Measurements from ENCODE around the gene MGST2. TPM values are rescaled to one million over a fixed set of nuclear protein-coding genes. Genes with fewer than 3 reads are reported as not detected.
A peak's percentile ranks its signal among the peaks of the same experiment; 100 is the strongest.

Gene MGST2
- total and polyA plus RNA-seq, 9 donors, result 42.5 to 58.4 (median 45.6) TPM

DNA sequence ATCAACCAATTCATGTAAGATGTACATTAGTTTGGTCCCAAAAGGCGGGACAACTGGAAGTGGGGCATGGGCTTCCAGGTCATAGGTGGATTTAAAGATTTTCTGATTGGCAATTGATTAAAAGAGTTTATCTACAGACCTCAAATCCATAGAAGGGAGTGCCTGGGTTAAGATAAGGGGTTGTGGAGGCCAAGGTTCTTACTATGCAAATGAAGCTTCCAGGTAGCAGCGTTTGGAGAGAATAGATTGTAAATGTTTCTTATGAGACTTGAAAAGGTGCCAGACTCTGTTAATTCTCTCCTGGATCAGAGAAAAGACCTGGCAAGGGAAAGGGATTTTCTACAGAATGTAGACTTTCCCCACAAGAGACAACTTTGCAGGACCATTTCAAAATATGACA lies 2.4 kb downstream of the MGST2 start:
- no peak for DNase-seq
- WGBS (ENCODE audit: insufficient coverage), result no CpG with 5 or more reads among the region's 2 CpGs
- Histone ChIP-seq H3K27ac (ENCODE audit: low read length) (no peak overlapping the region), H3K9me3 (replicated peaks; ENCODE audit: control insufficient read depth, low read depth, low read length) (no peaks in the 10 kb centered on the region), H3K4me1 (ENCODE audit: control insufficient read depth, insufficient read depth, low read length) (peaks cover 21% of the 10 kb centered on the region), H3K4me3 (ENCODE audit: low read length) (no peak overlapping the region), H3K27me3 (ENCODE audit: control insufficient read depth, insufficient read depth, low read length) (no peaks in the 10 kb centered on the region), H3K36me3 (ENCODE audit: control insufficient read depth, insufficient read depth, low read length) (peaks cover 4% of the 10 kb centered on the region)

- H3K27me3 ChIP-seq (ENCODE audit: control insufficient read depth, insufficient read depth, low read length), result no peaks in the 10 kb centered on the region
- H3K4me3 ChIP-seq (ENCODE audit: low read length), result no peak overlapping the region
- H3K27ac ChIP-seq (ENCODE audit: low read length), result no peak overlapping the region
- WGBS (ENCODE audit: insufficient coverage), result 95% methylated on average over 2 of the region's 4 CpGs
- DNase-seq, result no peak
- H3K4me1 ChIP-seq (ENCODE audit: control insufficient read depth, insufficient read depth, low read length), result peaks cover 21% of the 10 kb centered on the region
- H3K9me3 ChIP-seq (replicated peaks; ENCODE audit: control insufficient read depth, low read depth, low read length), result no peaks in the 10 kb centered on the region
- H3K36me3 ChIP-seq (ENCODE audit: control insufficient read depth, insufficient read depth, low read length), result peaks cover 7% of the 10 kb centered on the region
Observed at GRCh38 chr4:139668658-139669201, 3.1 kb downstream of the MGST2 start.

DNA sequence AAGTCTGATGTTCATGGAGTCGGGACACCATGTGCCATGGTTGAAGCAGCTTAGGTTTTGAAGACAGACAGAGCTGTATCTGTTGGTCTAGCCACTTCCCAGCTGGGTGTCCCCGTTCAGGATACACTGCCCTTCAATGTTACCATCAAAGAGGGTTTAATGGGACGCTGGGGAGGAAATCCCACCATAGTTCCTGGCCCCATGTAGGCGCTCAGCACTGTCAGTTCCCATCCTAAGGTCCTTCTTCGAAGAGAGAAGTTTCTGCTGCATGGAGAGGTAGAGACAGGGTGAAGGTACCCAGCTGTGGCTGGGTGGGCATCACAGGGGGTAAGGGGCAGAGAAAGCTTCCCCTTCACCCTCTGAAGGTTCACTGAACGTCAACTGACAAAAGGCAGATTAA lies 3.7 kb downstream of the MGST2 start:
- Histone ChIP-seq H3K36me3 (ENCODE audit: control insufficient read depth, insufficient read depth, low read length) (peaks cover 8% of the 10 kb centered on the region), H3K27ac (ENCODE audit: low read length) (no peak overlapping the region), H3K9me3 (replicated peaks; ENCODE audit: control insufficient read depth, low read depth, low read length) (no peaks in the 10 kb centered on the region), H3K4me3 (ENCODE audit: low read length) (no peak overlapping the region), H3K4me1 (ENCODE audit: control insufficient read depth, insufficient read depth, low read length) (peaks cover 21% of the 10 kb centered on the region), H3K27me3 (ENCODE audit: control insufficient read depth, insufficient read depth, low read length) (no peaks in the 10 kb centered on the region)
- 84% methylated on average over 5 of the region's 6 CpGs for WGBS (ENCODE audit: insufficient coverage)
- DNase-seq, result no peak

DNA sequence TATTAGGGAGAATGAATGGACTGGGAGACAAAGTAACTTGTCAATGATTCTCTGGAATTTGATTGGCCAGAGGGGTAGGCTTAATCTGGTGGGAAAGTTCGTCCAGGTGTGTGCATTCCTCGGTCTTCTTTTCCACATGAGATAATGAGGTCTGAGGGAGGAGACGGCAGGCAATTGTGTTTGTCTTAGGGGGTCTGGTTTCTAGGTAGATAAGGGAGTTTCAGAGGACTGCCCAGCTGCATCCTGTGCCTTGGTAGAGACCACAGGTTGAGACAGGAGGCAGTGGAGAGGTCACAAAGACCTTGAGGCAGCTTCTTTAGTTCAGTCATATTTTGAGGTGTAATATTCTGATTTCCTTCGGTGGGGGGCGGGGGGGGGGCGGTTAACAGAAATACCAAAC lies 4.3 kb downstream of the MGST2 start:
- H3K36me3 ChIP-seq (ENCODE audit: control insufficient read depth, insufficient read depth, low read length), result peaks cover 8% of the 10 kb centered on the region
- 66% methylated on average over 4 of the region's 6 CpGs for WGBS (ENCODE audit: insufficient coverage)
- no peaks in the 10 kb centered on the region for H3K27me3 ChIP-seq (ENCODE audit: control insufficient read depth, insufficient read depth, low read length)
- H3K4me1 ChIP-seq (ENCODE audit: control insufficient read depth, insufficient read depth, low read length), result peaks cover 21% of the 10 kb centered on the region
- H3K9me3 ChIP-seq (replicated peaks; ENCODE audit: control insufficient read depth, low read depth, low read length), result no peaks in the 10 kb centered on the region
- H3K27ac ChIP-seq (ENCODE audit: low read length), result no peak overlapping the region
- DNase-seq, result no peak
- no peak overlapping the region for H3K4me3 ChIP-seq (ENCODE audit: low read length)

DNA sequence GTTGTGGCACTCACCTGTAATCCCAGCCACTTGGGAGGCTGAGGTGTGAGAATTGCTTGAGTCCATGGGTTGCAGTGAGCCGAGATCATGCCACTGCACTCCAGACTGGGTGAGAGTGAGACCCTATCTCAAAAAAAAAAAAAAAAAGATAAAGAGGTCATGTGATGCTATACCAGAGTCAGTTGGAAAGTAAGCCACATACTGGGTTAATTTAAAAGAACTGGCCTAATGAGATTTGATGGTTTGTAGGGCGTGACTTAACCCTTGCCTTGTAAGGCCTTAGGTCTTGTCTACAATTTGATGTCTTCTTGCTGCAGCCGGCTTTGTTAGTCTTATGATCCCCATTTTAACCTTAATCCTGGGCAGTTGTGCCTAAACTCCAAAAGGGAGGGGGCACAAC lies 5.2 kb downstream of the MGST2 start:
- WGBS (ENCODE audit: insufficient coverage), result 90% methylated on average over 2 of the region's 3 CpGs
- H3K27ac ChIP-seq (ENCODE audit: low read length), result no peak overlapping the region
- no peaks in the 10 kb centered on the region for H3K27me3 ChIP-seq (ENCODE audit: control insufficient read depth, insufficient read depth, low read length)
- H3K4me3 ChIP-seq (ENCODE audit: low read length), result no peak overlapping the region
- no peaks in the 10 kb centered on the region for H3K9me3 ChIP-seq (replicated peaks; ENCODE audit: control insufficient read depth, low read depth, low read length)
- peaks cover 15% of the 10 kb centered on the region for H3K4me1 ChIP-seq (ENCODE audit: control insufficient read depth, insufficient read depth, low read length)
- DNase-seq, result no peak
- H3K36me3 ChIP-seq (ENCODE audit: control insufficient read depth, insufficient read depth, low read length), result peaks cover 11% of the 10 kb centered on the region

DNA sequence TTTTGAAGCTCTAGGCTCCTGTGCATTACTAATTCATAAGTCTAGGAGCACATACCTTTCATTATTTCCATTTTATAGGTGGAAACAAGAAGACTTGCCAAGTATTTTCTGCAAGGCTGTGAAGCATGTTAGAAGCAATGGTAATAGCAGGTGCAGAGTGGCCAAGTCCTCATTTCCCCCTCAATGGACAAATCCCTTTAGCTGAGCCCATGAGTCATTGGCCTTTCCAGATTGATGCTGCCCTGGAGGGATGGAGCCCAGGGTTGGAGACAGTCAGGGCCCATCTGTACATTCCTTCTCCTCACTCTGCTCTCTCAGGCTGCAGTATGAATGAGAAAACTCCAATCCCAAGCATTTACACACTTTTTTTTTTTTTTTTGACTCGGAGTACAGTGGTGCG lies 6.6 kb downstream of the MGST2 start:
- peaks cover 6% of the 10 kb centered on the region for H3K4me1 ChIP-seq (ENCODE audit: control insufficient read depth, insufficient read depth, low read length)
- H3K36me3 ChIP-seq (ENCODE audit: control insufficient read depth, insufficient read depth, low read length), result peaks cover 11% of the 10 kb centered on the region
- WGBS (ENCODE audit: insufficient coverage), result 100% methylated on average over 2 of the region's 2 CpGs
- no peaks in the 10 kb centered on the region for H3K9me3 ChIP-seq (replicated peaks; ENCODE audit: control insufficient read depth, low read depth, low read length)
- no peak overlapping the region for H3K4me3 ChIP-seq (ENCODE audit: low read length)
- no peak for DNase-seq
- H3K27ac ChIP-seq (ENCODE audit: low read length), result no peak overlapping the region
- H3K27me3 ChIP-seq (ENCODE audit: control insufficient read depth, insufficient read depth, low read length), result no peaks in the 10 kb centered on the region

GRCh38 chr4:139672732-139673131 lies 7.1 kb downstream of the MGST2 start:
- no peak for DNase-seq
- H3K4me3 ChIP-seq (ENCODE audit: low read length), result no peak overlapping the region
- H3K27ac ChIP-seq (ENCODE audit: low read length), result no peak overlapping the region
- WGBS (ENCODE audit: insufficient coverage), result no CpG with 5 or more reads among the region's 4 CpGs
- H3K4me1 ChIP-seq (ENCODE audit: control insufficient read depth, insufficient read depth, low read length), result peaks cover under 1% of the 10 kb centered on the region
- H3K9me3 ChIP-seq (replicated peaks; ENCODE audit: control insufficient read depth, low read depth, low read length), result no peaks in the 10 kb centered on the region
- H3K27me3 ChIP-seq (ENCODE audit: control insufficient read depth, insufficient read depth, low read length), result no peaks in the 10 kb centered on the region
- peaks cover 11% of the 10 kb centered on the region for H3K36me3 ChIP-seq (ENCODE audit: control insufficient read depth, insufficient read depth, low read length)

DNA sequence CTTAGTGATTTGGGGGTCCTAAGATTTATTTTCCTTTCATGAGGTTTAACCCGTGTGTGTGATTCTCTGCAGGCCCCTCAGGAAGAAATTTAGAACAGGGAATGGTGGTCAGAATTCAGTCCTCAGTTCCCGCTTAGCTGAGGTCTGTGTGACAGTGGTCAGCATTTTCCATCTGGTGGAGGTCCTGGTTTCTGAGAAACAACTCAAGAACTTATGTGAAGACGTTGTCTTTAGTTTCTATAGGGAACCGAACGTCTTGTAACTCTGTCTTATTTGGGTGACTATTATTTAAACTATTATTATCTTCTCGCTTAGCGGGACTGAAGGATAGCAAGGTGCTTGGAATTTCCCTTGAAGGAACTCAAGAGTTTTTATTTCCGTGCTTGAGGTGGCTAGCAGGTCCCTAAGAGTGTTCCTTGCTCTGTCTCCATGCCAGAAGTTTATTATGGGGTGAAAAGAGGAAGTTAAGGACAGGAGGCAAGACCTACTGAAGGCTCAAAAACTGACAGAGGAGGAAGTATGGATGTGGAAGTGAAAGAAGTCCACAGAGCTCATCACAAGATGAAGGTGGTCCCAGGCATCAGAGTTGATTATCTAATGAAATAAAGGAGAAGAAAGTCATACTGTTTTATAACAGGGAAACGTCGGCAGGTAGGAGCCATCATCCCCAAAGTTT lies 9.4 kb downstream of the MGST2 start:
- 70% methylated on average over 5 of the region's 10 CpGs for WGBS (ENCODE audit: insufficient coverage)
- no peak overlapping the region for H3K27ac ChIP-seq (ENCODE audit: low read length)

DNA sequence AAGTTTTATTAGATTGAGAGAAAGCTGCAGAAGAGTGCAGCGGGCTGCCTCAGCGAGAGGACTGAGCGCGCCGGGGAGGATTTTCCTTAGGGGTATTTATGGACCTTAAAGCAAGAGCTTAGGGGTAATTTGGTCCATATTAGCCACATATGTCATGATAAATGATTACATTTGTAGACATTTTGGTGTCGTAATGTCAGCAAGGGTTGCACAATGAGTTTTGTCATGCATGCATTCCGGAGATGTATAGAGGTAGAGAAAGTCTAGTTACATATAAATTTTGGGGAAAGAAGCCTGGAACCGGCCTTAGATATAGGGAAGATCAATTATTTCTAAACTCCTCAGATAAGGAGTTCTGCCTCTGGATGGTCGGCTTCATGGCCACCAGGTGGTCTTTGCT lies 10.0 kb downstream of the MGST2 start:
- 97% methylated on average over 6 of the region's 9 CpGs for WGBS (ENCODE audit: insufficient coverage)
- Histone ChIP-seq H3K4me3 (ENCODE audit: low read length) (no peak overlapping the region), H3K36me3 (ENCODE audit: control insufficient read depth, insufficient read depth, low read length) (peaks cover 19% of the 10 kb centered on the region), H3K27me3 (ENCODE audit: control insufficient read depth, insufficient read depth, low read length) (no peaks in the 10 kb centered on the region), H3K4me1 (ENCODE audit: control insufficient read depth, insufficient read depth, low read length) (no peaks in the 10 kb centered on the region), H3K9me3 (replicated peaks; ENCODE audit: control insufficient read depth, low read depth, low read length) (no peaks in the 10 kb centered on the region), H3K27ac (ENCODE audit: low read length) (peak overlapping the region; percentile 0)
- no peak for DNase-seq

More for the DNA sequence above, 9.4 kb downstream of the MGST2 start:
- Histone ChIP-seq H3K36me3 (ENCODE audit: control insufficient read depth, insufficient read depth, low read length) (peaks cover 23% of the 10 kb centered on the region), H3K4me1 (ENCODE audit: control insufficient read depth, insufficient read depth, low read length) (no peaks in the 10 kb centered on the region), H3K4me3 (ENCODE audit: low read length) (no peak overlapping the region), H3K9me3 (replicated peaks; ENCODE audit: control insufficient read depth, low read depth, low read length) (no peaks in the 10 kb centered on the region), H3K27me3 (ENCODE audit: control insufficient read depth, insufficient read depth, low read length) (no peaks in the 10 kb centered on the region)
- peak; percentile 73 for DNase-seq

DNA sequence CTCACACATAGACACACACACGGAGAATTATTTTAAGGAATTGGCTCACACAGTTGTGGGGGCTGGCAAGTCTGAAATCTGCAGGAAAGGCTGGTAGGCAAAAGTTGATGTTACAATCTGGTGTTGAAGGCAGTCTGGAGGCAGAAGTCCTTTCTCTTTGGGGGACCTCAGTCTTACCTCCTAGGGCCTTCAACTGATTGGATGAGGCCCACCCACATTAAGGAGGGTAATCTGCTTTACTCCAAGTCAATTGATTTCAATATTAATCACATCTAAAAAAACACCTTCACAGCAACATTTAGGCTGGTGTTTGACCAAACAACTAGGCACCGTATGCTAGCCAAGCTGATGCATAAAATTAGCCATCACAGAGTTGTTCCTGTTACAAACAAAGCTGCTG lies 10.7 kb downstream of the MGST2 start:
- Histone ChIP-seq H3K27me3 (ENCODE audit: control insufficient read depth, insufficient read depth, low read length) (no peaks in the 10 kb centered on the region), H3K36me3 (ENCODE audit: control insufficient read depth, insufficient read depth, low read length) (peaks cover 19% of the 10 kb centered on the region), H3K27ac (ENCODE audit: low read length) (no peak overlapping the region), H3K9me3 (replicated peaks; ENCODE audit: control insufficient read depth, low read depth, low read length) (no peaks in the 10 kb centered on the region), H3K4me3 (ENCODE audit: low read length) (no peak overlapping the region), H3K4me1 (ENCODE audit: control insufficient read depth, insufficient read depth, low read length) (no peaks in the 10 kb centered on the region)
- DNase-seq, result no peak
- no CpG with 5 or more reads among the region's 2 CpGs for WGBS (ENCODE audit: insufficient coverage)

Data from muscle of leg (tissue), 11 donors.